ENCODE results near the gene COPE. TPM values are rescaled to one million over a fixed set of nuclear protein-coding genes. Genes with fewer than 3 reads are reported as not detected.
A peak's percentile ranks its signal among the peaks of the same experiment; 100 is the strongest.

The COPE gene
- total RNA-seq, 1 donor from 2014 or later: 67.8 TPM

- Histone ChIP-seq H3K9ac (ENCODE audit: low read depth in 1 of 3, low read length in 3 of 3) (no peak overlapping the region), H3K27ac (ENCODE audit: low read depth, low read length) (no peak overlapping the region), H3K4me3 (ENCODE audit: low read length in 3 of 3) (no peak overlapping the region), H3K36me3 (ENCODE audit: control insufficient read depth in 3 of 3, insufficient read depth in 3 of 3, low read length in 3 of 3) (peaks cover 81 to 85% (median 85%) of the 10 kb centered on the region in 3 donors), H3K9me3 (ENCODE audit: control insufficient read depth in 3 of 3, low read length in 3 of 3) (no peaks in the 10 kb centered on the region), H3K4me1 (ENCODE audit: control insufficient read depth in 3 of 3, insufficient read depth in 3 of 3, low read length in 3 of 3) (peaks cover 10 to 15% (median 10%) of the 10 kb centered on the region in 3 donors), H3K27me3 (ENCODE audit: control insufficient read depth in 3 of 3, insufficient read depth in 3 of 3, low read length in 3 of 3) (no peaks in the 10 kb centered on the region)
These were observed 56.0 kb downstream of the COPE start for GRCh38 chr19:18862976-18863842.

DNA sequence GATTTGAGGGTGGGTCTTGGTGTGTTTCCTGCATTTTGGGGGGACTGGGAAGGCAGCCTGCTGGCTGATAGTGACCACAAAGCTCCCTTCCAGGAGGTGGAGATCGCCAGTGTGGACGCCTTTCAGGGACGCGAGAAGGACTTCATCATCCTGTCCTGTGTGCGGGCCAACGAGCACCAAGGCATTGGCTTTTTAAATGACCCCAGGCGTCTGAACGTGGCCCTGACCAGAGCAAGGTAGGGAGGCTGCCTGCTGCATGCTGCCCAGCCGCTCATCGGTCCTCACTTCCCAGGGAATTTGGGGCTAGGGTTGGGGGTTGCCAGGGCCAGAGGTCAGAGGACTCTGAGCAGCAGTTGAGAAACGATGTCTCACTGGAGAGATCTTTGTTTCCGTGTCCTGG is 57.3 kb downstream of the COPE start:
- Histone ChIP-seq H3K27me3 (ENCODE audit: control insufficient read depth in 3 of 3, insufficient read depth in 3 of 3, low read length in 3 of 3) (no peaks in the 10 kb centered on the region), H3K9ac (ENCODE audit: low read depth in 1 of 3, low read length in 3 of 3) (no peak overlapping the region), H3K4me3 (ENCODE audit: low read length in 3 of 3) (no peak overlapping the region), H3K9me3 (ENCODE audit: control insufficient read depth in 3 of 3, low read length in 3 of 3) (no peaks in the 10 kb centered on the region), H3K27ac (ENCODE audit: low read depth, low read length) (no peak overlapping the region), H3K36me3 (ENCODE audit: control insufficient read depth in 3 of 3, insufficient read depth in 3 of 3, low read length in 3 of 3) (peaks cover 84 to 88% (median 87%) of the 10 kb centered on the region in 3 donors), H3K4me1 (ENCODE audit: control insufficient read depth in 3 of 3, insufficient read depth in 3 of 3, low read length in 3 of 3) (peaks cover 10 to 15% (median 10%) of the 10 kb centered on the region in 3 donors)

DNA sequence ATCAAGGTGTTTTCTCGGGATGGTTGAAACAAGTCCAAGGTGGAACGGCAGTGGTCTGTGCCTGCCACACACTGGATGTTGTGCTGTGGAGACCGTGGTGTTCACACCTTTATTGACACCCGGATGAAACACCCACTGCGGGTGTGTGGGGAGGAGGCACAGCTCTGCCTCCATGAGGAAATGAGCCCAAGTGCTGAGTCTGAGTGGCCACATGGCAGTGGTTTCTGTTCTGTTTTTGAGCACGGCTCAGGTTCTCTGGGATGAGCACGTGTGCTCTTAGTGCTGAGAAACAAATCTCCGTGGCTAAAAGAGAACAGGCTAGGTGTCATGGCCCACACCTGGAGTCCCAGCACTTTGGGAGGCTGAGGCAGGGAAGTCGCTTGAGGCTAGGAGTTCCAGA is 58.0 kb downstream of the COPE start:
- peaks cover 88 to 94% (median 90%) of the 10 kb centered on the region in 3 donors for H3K36me3 ChIP-seq (ENCODE audit: control insufficient read depth in 3 of 3, insufficient read depth in 3 of 3, low read length in 3 of 3)
- no peaks in the 10 kb centered on the region for H3K9me3 ChIP-seq (ENCODE audit: control insufficient read depth in 3 of 3, low read length in 3 of 3)
- no peaks in the 10 kb centered on the region for H3K27me3 ChIP-seq (ENCODE audit: control insufficient read depth in 3 of 3, insufficient read depth in 3 of 3, low read length in 3 of 3)
- H3K4me1 ChIP-seq (ENCODE audit: control insufficient read depth in 3 of 3, insufficient read depth in 3 of 3, low read length in 3 of 3): peaks cover 10 to 15% (median 10%) of the 10 kb centered on the region in 3 donors
- H3K9ac ChIP-seq (ENCODE audit: low read depth in 1 of 3, low read length in 3 of 3): no peak overlapping the region
- no peak overlapping the region for H3K4me3 ChIP-seq (ENCODE audit: low read length in 3 of 3)
- no peak overlapping the region for H3K27ac ChIP-seq (ENCODE audit: low read depth, low read length)

DNA sequence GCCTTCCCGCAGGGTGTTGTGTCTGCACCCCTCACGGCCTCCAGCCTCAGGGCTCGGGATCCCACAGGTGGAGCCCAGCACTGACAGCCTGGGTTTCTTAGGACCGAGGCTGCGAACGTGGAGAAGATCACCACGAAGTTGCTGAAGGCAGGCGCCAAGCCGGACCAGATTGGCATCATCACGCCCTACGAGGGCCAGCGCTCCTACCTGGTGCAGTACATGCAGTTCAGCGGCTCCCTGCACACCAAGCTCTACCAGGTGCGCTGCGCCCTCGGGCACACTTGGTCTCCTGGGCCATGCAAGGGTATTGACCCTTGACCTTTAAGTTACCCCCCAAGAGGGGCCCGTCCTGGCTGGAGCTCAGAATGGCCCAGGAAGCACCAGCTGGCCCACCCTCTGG is 58.5 kb downstream of the COPE start:
- Histone ChIP-seq H3K27me3 (ENCODE audit: control insufficient read depth in 3 of 3, insufficient read depth in 3 of 3, low read length in 3 of 3) (no peaks in the 10 kb centered on the region), H3K36me3 (ENCODE audit: control insufficient read depth in 3 of 3, insufficient read depth in 3 of 3, low read length in 3 of 3) (peaks cover 88 to 95% (median 90%) of the 10 kb centered on the region in 3 donors), H3K27ac (ENCODE audit: low read depth, low read length) (no peak overlapping the region)

DNA sequence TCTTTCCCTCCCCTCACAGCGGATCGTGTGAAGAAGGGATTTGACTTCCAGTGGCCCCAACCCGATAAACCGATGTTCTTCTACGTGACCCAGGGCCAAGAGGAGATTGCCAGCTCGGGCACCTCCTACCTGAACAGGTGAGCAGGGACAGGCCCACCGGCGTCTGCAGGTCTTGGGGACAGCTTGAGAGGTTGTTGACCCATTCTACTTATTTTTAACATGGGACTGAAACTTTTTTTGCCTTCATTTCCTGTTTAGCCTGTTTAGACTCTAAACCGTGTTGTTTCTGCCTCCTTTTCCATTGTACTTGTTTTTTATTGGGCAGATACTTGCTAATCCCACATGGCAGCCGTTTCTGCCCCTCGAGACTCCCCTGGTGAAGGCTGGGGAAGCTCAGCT is 58.9 kb downstream of the COPE start:
- Histone ChIP-seq H3K9me3 (ENCODE audit: control insufficient read depth in 3 of 3, low read length in 3 of 3) (no peaks in the 10 kb centered on the region), H3K36me3 (ENCODE audit: control insufficient read depth in 3 of 3, insufficient read depth in 3 of 3, low read length in 3 of 3) (peaks cover 88 to 95% (median 90%) of the 10 kb centered on the region in 3 donors), H3K4me3 (ENCODE audit: low read length in 3 of 3) (no peak overlapping the region), H3K27ac (ENCODE audit: low read depth, low read length) (no peak overlapping the region), H3K27me3 (ENCODE audit: control insufficient read depth in 3 of 3, insufficient read depth in 3 of 3, low read length in 3 of 3) (no peaks in the 10 kb centered on the region), H3K9ac (ENCODE audit: low read depth in 1 of 3, low read length in 3 of 3) (peak overlapping the region in 1 of 3 donors; percentile 33), H3K4me1 (ENCODE audit: control insufficient read depth in 3 of 3, insufficient read depth in 3 of 3, low read length in 3 of 3) (peaks cover 10 to 15% (median 10%) of the 10 kb centered on the region in 3 donors)

More for the DNA sequence above, 58.5 kb downstream of the COPE start:
- no peak overlapping the region for H3K9ac ChIP-seq (ENCODE audit: low read depth in 1 of 3, low read length in 3 of 3)
- H3K4me3 ChIP-seq (ENCODE audit: low read length in 3 of 3): no peak overlapping the region
- H3K9me3 ChIP-seq (ENCODE audit: control insufficient read depth in 3 of 3, low read length in 3 of 3): no peaks in the 10 kb centered on the region
- peaks cover 10 to 15% (median 10%) of the 10 kb centered on the region in 3 donors for H3K4me1 ChIP-seq (ENCODE audit: control insufficient read depth in 3 of 3, insufficient read depth in 3 of 3, low read length in 3 of 3)

DNA sequence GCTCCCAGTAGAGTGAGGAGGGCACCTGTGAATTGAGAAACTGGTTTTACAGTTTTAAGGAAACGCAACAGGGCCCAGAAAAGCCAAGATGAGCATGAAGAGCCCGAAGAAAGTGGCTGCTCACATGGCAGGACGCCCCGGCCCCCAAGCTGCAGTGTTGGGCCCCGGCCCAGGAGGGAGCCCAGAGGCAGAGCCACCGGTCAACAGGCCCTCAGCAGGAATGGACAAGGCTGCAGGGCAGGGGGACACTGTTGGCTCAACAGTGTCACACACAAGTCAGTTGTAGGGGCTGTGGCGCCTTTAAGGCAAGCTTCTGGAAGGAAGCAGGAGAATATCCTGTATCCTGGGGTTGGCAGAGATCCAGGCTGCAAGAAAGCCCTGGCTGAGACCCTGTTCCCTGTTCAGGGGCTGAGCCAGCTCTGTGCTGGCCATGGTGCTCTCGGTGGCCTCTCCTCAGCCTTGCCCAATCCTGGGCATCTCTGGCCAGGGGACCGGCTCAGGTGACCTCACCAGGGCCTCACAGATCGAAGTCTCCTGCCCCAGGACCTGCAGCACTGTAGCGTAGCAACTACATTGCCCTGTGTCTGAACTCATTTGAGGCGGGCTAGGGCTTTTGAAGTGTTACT is 59.4 kb downstream of the COPE start:
- H3K9ac ChIP-seq (ENCODE audit: low read depth in 1 of 3, low read length in 3 of 3): peak overlapping the region in 1 of 3 donors; percentile 33
- no peak overlapping the region for H3K27ac ChIP-seq (ENCODE audit: low read depth, low read length)
- H3K36me3 ChIP-seq (ENCODE audit: control insufficient read depth in 3 of 3, insufficient read depth in 3 of 3, low read length in 3 of 3): peaks cover 90 to 95% (median 91%) of the 10 kb centered on the region in 3 donors
- peaks cover 10 to 15% (median 10%) of the 10 kb centered on the region in 3 donors for H3K4me1 ChIP-seq (ENCODE audit: control insufficient read depth in 3 of 3, insufficient read depth in 3 of 3, low read length in 3 of 3)
- H3K9me3 ChIP-seq (ENCODE audit: control insufficient read depth in 3 of 3, low read length in 3 of 3): no peaks in the 10 kb centered on the region
- H3K4me3 ChIP-seq (ENCODE audit: low read length in 3 of 3): no peak overlapping the region
- no peaks in the 10 kb centered on the region for H3K27me3 ChIP-seq (ENCODE audit: control insufficient read depth in 3 of 3, insufficient read depth in 3 of 3, low read length in 3 of 3)

DNA sequence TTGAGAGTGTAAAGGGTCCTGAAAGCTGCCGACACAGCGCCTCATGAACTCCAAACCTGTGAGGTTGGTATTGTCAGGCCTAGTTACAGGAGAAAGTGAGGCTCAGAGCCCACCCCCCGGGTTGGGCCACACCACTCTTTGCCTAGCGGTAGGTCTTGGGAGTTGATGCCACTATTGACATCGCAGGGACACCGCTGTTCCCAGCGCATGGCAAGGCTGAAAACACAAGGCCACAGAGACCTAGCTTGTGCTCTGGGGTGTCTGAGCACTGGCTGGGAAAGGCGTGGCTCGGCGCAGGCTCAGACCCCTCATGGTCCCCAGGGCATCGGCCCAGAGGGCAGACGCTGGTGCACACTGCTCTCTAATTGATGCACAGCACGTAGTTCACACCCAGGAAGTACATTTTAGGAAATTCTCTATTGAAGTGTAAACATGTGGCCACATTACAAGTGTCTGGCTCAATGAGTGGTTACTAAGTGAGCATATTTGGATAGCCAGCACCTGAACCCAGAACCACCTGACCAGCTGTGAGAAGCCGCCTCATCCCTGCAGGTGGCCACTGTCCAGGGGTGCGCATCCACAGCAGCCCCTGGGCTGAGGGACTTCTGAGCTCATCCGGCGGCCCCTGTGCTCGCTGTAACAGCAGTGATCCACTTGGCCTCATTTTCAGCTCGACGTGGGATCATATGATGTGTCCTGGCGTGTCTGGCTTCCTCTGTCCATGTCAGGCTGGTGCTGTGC is 60.1 kb downstream of the COPE start:
- H3K27me3 ChIP-seq (ENCODE audit: control insufficient read depth in 3 of 3, insufficient read depth in 3 of 3, low read length in 3 of 3): no peaks in the 10 kb centered on the region
- H3K9ac ChIP-seq (ENCODE audit: low read depth in 1 of 3, low read length in 3 of 3): no peak overlapping the region
- no peak overlapping the region for H3K4me3 ChIP-seq (ENCODE audit: low read length in 3 of 3)
- no peak overlapping the region for H3K27ac ChIP-seq (ENCODE audit: low read depth, low read length)
- H3K4me1 ChIP-seq (ENCODE audit: control insufficient read depth in 3 of 3, insufficient read depth in 3 of 3, low read length in 3 of 3): peaks cover 10 to 15% (median 10%) of the 10 kb centered on the region in 3 donors
- H3K36me3 ChIP-seq (ENCODE audit: control insufficient read depth in 3 of 3, insufficient read depth in 3 of 3, low read length in 3 of 3): peaks cover 92 to 99% (median 95%) of the 10 kb centered on the region in 3 donors
- H3K9me3 ChIP-seq (ENCODE audit: control insufficient read depth in 3 of 3, low read length in 3 of 3): no peaks in the 10 kb centered on the region

- Histone ChIP-seq H3K27ac (ENCODE audit: low read depth, low read length) (no peak overlapping the region), H3K36me3 (ENCODE audit: control insufficient read depth in 3 of 3, insufficient read depth in 3 of 3, low read length in 3 of 3) (peaks cover 96 to 100% (median 98%) of the 10 kb centered on the region in 3 donors), H3K9me3 (ENCODE audit: control insufficient read depth in 3 of 3, low read length in 3 of 3) (no peaks in the 10 kb centered on the region), H3K4me3 (ENCODE audit: low read length in 3 of 3) (no peak overlapping the region), H3K9ac (ENCODE audit: low read depth in 1 of 3, low read length in 3 of 3) (no peak overlapping the region), H3K4me1 (ENCODE audit: control insufficient read depth in 3 of 3, insufficient read depth in 3 of 3, low read length in 3 of 3) (peaks cover 10 to 15% (median 10%) of the 10 kb centered on the region in 3 donors), H3K27me3 (ENCODE audit: control insufficient read depth in 3 of 3, insufficient read depth in 3 of 3, low read length in 3 of 3) (no peaks in the 10 kb centered on the region)
These were observed 62.0 kb downstream of the COPE start for GRCh38 chr19:18857223-18857622.

DNA sequence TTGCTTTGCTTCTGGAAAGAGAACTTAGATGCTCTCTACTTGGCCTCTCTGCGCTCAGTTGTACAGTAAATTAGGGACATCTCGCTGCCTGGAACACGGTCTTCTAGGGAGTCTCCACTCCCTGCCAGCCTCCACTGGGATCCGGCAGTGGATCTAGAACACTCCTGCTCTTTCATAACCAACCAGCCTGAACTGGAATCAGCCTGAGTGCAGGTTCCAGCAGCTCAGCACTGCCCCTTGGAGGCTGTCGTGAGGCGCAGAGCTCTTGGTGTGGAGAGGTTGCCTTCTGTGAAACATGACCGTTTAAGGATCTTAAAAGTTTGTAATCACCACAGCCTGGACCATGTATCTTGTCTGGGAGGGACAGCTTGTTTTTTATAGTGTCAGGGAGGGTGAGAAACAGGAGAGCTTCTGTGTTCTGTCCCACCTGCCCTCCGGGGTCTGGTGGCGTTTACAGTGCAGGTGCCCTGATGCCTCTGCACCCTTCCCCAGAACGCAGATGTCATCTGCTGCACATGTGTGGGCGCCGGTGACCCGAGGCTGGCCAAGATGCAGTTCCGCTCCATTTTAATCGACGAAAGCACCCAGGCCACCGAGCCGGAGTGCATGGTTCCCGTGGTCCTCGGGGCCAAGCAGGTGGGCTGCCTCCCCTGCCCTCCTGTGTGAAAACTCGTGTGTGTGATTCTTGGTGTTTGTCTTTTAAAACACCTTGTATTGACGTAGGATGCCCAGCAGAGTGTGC is 62.6 kb downstream of the COPE start:
- H3K9me3 ChIP-seq (ENCODE audit: control insufficient read depth in 3 of 3, low read length in 3 of 3): no peaks in the 10 kb centered on the region
- H3K4me3 ChIP-seq (ENCODE audit: low read length in 3 of 3): no peak overlapping the region
- H3K36me3 ChIP-seq (ENCODE audit: control insufficient read depth in 3 of 3, insufficient read depth in 3 of 3, low read length in 3 of 3): peaks cover 96 to 99% (median 98%) of the 10 kb centered on the region in 3 donors
- no peak overlapping the region for H3K27ac ChIP-seq (ENCODE audit: low read depth, low read length)
- no peaks in the 10 kb centered on the region for H3K27me3 ChIP-seq (ENCODE audit: control insufficient read depth in 3 of 3, insufficient read depth in 3 of 3, low read length in 3 of 3)
- H3K4me1 ChIP-seq (ENCODE audit: control insufficient read depth in 3 of 3, insufficient read depth in 3 of 3, low read length in 3 of 3): peaks cover 10 to 15% (median 10%) of the 10 kb centered on the region in 3 donors
- H3K9ac ChIP-seq (ENCODE audit: low read depth in 1 of 3, low read length in 3 of 3): no peak overlapping the region

Data from skeletal muscle tissue (tissue), 4 donors.